ENCODE measurements around the gene CFAP74.

Gene CFAP74

GRCh38 chr1:1907098-1907736, 96.4 kb downstream of the CFAP74 start:
- CTCF ChIA-PET, result interaction anchor here (0.6 to 5.0 kb wide), 7 partner anchors 10 to 161 kb away, joined by 3 to 72 read pairs (median 3); no protein-coding TSS in a partner anchor
- peak; percentile 59 for DNase-seq (ENCODE audit: extremely low spot score)
- no peak for TF ChIP-seq CTCF (IDR thresholded peaks at IDR 0.05; ENCODE audit: control extremely low read depth, extremely low read depth, low read depth, missing control alignments)
- POLR2A ChIA-PET, result no interaction called here

- ChIA-PET POLR2A (no interaction called here), CTCF (interaction anchor here (0.5 to 5.0 kb wide), 30 partner anchors 9 to 370 kb away, joined by 3 to 72 read pairs (median 4); no protein-coding TSS in a partner anchor)
Measured at GRCh38 chr1:1906185-1907097, 97.1 kb downstream of the CFAP74 start.

GRCh38 chr1:1903224-1903623, 100.4 kb downstream of the CFAP74 start:
- no peak for TF ChIP-seq CTCF (IDR thresholded peaks at IDR 0.05; ENCODE audit: control extremely low read depth, extremely low read depth, low read depth, missing control alignments)
- no peak for DNase-seq (ENCODE audit: extremely low spot score)
- POLR2A ChIA-PET, result no interaction called here
- CTCF ChIA-PET, result no interaction called here

More at GRCh38 chr1:1906185-1907097, 97.1 kb downstream of the CFAP74 start:
- peak; percentile 83 for DNase-seq (ENCODE audit: extremely low spot score)
- TF ChIP-seq CTCF (IDR thresholded peaks at IDR 0.05; ENCODE audit: control extremely low read depth, extremely low read depth, low read depth, missing control alignments), result peak; percentile 98

- no peak for DNase-seq (ENCODE audit: extremely low spot score)
- no peak for TF ChIP-seq CTCF (IDR thresholded peaks at IDR 0.05; ENCODE audit: control extremely low read depth, extremely low read depth, low read depth, missing control alignments)
- POLR2A ChIA-PET, result interaction anchor here (0.6 to 1.2 kb wide), 2 partner anchors 10 to 647 kb away, joined by 3 to 4 read pairs; no protein-coding TSS in a partner anchor
- CTCF ChIA-PET, result interaction anchor here (0.9 kb wide), 1 partner anchor 273 kb away, joined by 3 read pairs; no protein-coding TSS in a partner anchor
Measured at GRCh38 chr1:1901641-1902294, 101.8 kb downstream of the CFAP74 start.

- ChIA-PET POLR2A (interaction anchor here (0.6 to 1.2 kb wide), 2 partner anchors 10 to 647 kb away, joined by 3 to 4 read pairs; no protein-coding TSS in a partner anchor), CTCF (interaction anchor here (0.9 to 6.4 kb wide), 3 partner anchors 7 to 272 kb away, joined by 3 to 72 read pairs (median 3); no protein-coding TSS in a partner anchor)
- no peak for DNase-seq (ENCODE audit: extremely low spot score)
- TF ChIP-seq CTCF (IDR thresholded peaks at IDR 0.05; ENCODE audit: control extremely low read depth, extremely low read depth, low read depth, missing control alignments), result no peak
Measured at GRCh38 chr1:1900883-1901640, 102.5 kb downstream of the CFAP74 start.
